ENCODE measurements around the gene DNM3. TPM values are rescaled to one million over a fixed set of nuclear protein-coding genes. Genes with fewer than 3 reads are reported as not detected.

Gene DNM3
- total RNA-seq, 3 donors from 2014 or later (not counting 1 experiment from before 2014, with no cell fraction given): 2.5 to 3.3 (median 2.8) TPM

DNA sequence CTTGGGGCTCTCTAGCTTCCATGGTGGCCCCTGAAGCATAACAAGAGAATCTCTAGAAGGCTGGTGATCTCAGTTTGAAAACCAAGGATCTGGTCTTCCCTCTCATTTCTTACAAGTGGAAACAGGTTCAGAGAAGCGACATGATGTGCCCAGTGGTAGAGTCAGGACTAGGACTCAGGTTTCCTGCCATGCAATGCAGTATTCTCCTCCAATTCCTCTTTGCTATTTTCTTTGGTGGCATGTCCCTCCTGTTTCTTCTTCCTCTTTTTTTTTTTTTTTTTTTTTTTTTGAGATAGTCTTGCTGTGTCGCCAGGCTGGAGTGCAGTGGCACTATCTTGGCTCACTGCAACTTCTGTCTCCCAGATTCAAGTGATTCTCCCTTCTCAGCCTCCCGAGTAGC lies 383.6 kb downstream of the DNM3 start:
- DNase-seq: no peak
- no peaks in the 10 kb centered on the region for H3K4me1 ChIP-seq (ENCODE audit: control insufficient read depth, insufficient read depth, low read length)
- H3K4me3 ChIP-seq (ENCODE audit: low read length): no peak overlapping the region
- TF ChIP-seq, protein P1, sequence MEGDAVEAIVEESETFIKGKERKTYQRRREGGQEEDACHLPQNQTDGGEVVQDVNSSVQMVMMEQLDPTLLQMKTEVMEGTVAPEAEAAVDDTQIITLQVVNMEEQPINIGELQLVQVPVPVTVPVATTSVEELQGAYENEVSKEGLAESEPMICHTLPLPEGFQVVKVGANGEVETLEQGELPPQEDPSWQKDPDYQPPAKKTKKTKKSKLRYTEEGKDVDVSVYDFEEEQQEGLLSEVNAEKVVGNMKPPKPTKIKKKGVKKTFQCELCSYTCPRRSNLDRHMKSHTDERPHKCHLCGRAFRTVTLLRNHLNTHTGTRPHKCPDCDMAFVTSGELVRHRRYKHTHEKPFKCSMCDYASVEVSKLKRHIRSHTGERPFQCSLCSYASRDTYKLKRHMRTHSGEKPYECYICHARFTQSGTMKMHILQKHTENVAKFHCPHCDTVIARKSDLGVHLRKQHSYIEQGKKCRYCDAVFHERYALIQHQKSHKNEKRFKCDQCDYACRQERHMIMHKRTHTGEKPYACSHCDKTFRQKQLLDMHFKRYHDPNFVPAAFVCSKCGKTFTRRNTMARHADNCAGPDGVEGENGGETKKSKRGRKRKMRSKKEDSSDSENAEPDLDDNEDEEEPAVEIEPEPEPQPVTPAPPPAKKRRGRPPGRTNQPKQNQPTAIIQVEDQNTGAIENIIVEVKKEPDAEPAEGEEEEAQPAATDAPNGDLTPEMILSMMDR (IDR thresholded peaks at IDR 0.05): no peak
- intact Hi-C loops (cut with micrococcal nuclease): no loop called here
- H3K36me3 ChIP-seq (ENCODE audit: control insufficient read depth, insufficient read depth, low read length): no peaks in the 10 kb centered on the region
- Mint-ChIP-seq H3K27ac (no peak overlapping the region), H3K4me3 (no peak overlapping the region), H3K27me3 (ENCODE audit: low read depth in 2 of 2) (no peaks in the 10 kb centered on the region), H3K36me3 (no peaks in the 10 kb centered on the region), H3K9me3 (no peaks in the 10 kb centered on the region), H3K4me1 (peaks cover 3 to 4% of the 10 kb centered on the region in 2 donors)
- H3K9me3 ChIP-seq (ENCODE audit: control insufficient read depth, insufficient read depth, low read length): no peaks in the 10 kb centered on the region
- no peak for ATAC-seq
- WGBS (ENCODE audit: insufficient coverage): 92% methylated on average over 3 of the region's 3 CpGs
- no peaks in the 10 kb centered on the region for H3K27me3 ChIP-seq (ENCODE audit: control insufficient read depth, insufficient read depth, low read length)
- no peak overlapping the region for H3K27ac ChIP-seq (ENCODE audit: low read length)

DNA sequence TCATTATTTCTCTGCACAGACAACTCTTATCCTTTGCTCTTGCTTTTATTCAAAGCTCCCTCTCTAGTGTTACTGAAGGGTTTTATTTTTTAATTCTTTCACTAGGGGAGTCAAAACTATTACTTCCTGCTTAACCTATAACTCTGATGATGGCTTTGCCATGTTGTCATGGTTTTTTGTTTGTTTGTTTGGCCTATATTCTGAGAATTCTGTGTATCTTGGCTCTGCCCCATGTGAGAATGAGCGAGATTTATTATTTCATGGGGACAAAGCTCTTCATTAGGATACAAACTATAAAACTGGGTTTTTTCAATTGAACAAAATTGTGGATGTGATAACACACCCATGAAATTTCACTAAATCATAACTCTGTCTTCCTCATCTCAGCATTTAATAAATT lies 388.6 kb downstream of the DNM3 start:
- Histone ChIP-seq H3K9me3 (ENCODE audit: control insufficient read depth, insufficient read depth, low read length) (no peaks in the 10 kb centered on the region), H3K4me3 (ENCODE audit: low read length) (no peak overlapping the region), H3K4me1 (ENCODE audit: control insufficient read depth, insufficient read depth, low read length) (no peaks in the 10 kb centered on the region), H3K36me3 (ENCODE audit: control insufficient read depth, insufficient read depth, low read length) (no peaks in the 10 kb centered on the region), H3K27ac (ENCODE audit: low read length) (no peak overlapping the region), H3K27me3 (ENCODE audit: control insufficient read depth, insufficient read depth, low read length) (no peaks in the 10 kb centered on the region)
- Mint-ChIP-seq H3K36me3 (no peaks in the 10 kb centered on the region), H3K4me3 (no peak overlapping the region), H3K9me3 (peaks cover 0 to 4% of the 10 kb centered on the region in 2 donors), H3K27me3 (ENCODE audit: low read depth in 2 of 2) (peaks cover 0 to 4% of the 10 kb centered on the region in 2 donors), H3K27ac (no peak overlapping the region), H3K4me1 (peaks cover 12% of the 10 kb centered on the region in 2 donors)
- no CpG with 5 or more reads among the region's 1 CpG for WGBS (ENCODE audit: insufficient coverage)
- intact Hi-C loops (cut with micrococcal nuclease): no loop called here
- TF ChIP-seq, protein P1 (IDR thresholded peaks at IDR 0.05): no peak
- DNase-seq (no peak), ATAC-seq (no peak)

DNA sequence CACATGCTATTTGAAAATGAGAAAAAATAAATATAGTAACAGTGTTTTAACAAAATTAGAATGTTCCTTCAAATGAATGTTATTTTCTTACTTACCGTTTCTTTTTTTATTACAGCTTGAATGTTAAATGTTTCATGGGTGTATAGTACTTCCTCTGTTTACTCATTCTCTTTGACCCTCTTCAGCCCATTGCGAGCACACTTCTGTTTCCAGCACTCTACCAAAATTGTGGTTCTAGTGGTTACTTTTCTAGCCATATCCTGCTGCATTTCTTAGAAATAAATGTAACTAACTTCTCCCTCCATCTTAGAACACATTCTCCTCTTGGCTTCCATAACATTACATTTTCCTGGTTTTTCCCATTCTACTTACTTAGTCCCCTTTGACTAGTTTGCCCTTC lies 389.2 kb downstream of the DNM3 start:
- no peak for ATAC-seq

DNA sequence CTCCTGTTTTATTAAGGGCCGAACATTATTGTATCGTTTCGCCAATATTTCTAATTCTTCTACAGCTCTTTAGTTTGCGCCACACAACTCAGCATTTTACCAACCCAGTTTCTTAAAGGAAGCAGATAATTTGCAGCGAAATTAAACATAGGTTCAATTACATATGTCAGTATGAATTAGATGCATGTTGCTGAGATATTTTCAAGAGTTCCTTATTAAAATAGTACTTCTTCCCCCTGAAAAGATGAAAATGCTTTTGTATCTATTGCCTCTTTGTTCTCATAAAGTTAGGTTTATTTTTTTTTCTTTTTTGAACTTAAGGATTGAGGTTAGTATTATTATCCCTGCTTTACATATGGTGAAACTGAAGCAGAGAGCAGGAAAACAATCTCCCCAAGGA lies 395.7 kb downstream of the DNM3 start:
- Mint-ChIP-seq H3K4me1 (no peaks in the 10 kb centered on the region), H3K27me3 (ENCODE audit: low read depth in 2 of 2) (no peaks in the 10 kb centered on the region), H3K4me3 (no peak overlapping the region), H3K9me3 (no peaks in the 10 kb centered on the region), H3K36me3 (no peaks in the 10 kb centered on the region), H3K27ac (no peak overlapping the region)
- WGBS (ENCODE audit: insufficient coverage): 97% methylated on average over 4 of the region's 5 CpGs
- no peak for DNase-seq
- Histone ChIP-seq H3K27ac (ENCODE audit: low read length) (no peak overlapping the region), H3K4me1 (ENCODE audit: control insufficient read depth, insufficient read depth, low read length) (no peaks in the 10 kb centered on the region), H3K9me3 (ENCODE audit: control insufficient read depth, insufficient read depth, low read length) (no peaks in the 10 kb centered on the region), H3K36me3 (ENCODE audit: control insufficient read depth, insufficient read depth, low read length) (no peaks in the 10 kb centered on the region), H3K27me3 (ENCODE audit: control insufficient read depth, insufficient read depth, low read length) (no peaks in the 10 kb centered on the region), H3K4me3 (ENCODE audit: low read length) (no peak overlapping the region)
- intact Hi-C loops (cut with micrococcal nuclease): no loop called here
- TF ChIP-seq, protein P1 (IDR thresholded peaks at IDR 0.05): no peak
- ATAC-seq: no peak

More for the DNA sequence above, 389.2 kb downstream of the DNM3 start:
- Mint-ChIP-seq H3K4me1 (peaks cover 12% of the 10 kb centered on the region in 2 donors), H3K36me3 (no peaks in the 10 kb centered on the region), H3K4me3 (peak overlapping the region; percentile 2), H3K27ac (peak overlapping the region in 1 of 2 donors; percentile 21), H3K9me3 (peaks cover 0 to 4% of the 10 kb centered on the region in 2 donors), H3K27me3 (ENCODE audit: low read depth in 2 of 2) (peaks cover 0 to 4% of the 10 kb centered on the region in 2 donors)
- Histone ChIP-seq H3K4me3 (ENCODE audit: low read length) (no peak overlapping the region), H3K27me3 (ENCODE audit: control insufficient read depth, insufficient read depth, low read length) (no peaks in the 10 kb centered on the region), H3K4me1 (ENCODE audit: control insufficient read depth, insufficient read depth, low read length) (no peaks in the 10 kb centered on the region), H3K36me3 (ENCODE audit: control insufficient read depth, insufficient read depth, low read length) (no peaks in the 10 kb centered on the region), H3K27ac (ENCODE audit: low read length) (no peak overlapping the region), H3K9me3 (ENCODE audit: control insufficient read depth, insufficient read depth, low read length) (no peaks in the 10 kb centered on the region)
- intact Hi-C loops (cut with micrococcal nuclease): no loop called here
- TF ChIP-seq, protein P1 (IDR thresholded peaks at IDR 0.05): no peak
- DNase-seq: no peak
- 45% methylated on average over 1 of the region's 2 CpGs for WGBS (ENCODE audit: insufficient coverage)
